ENCODE results near the gene SNX9. TPM values are rescaled to one million over a fixed set of nuclear protein-coding genes. Genes with fewer than 3 reads are reported as not detected.

SNX9 gene
- total RNA-seq, 1 experiment from 2014 or later: 24.8 TPM

DNA sequence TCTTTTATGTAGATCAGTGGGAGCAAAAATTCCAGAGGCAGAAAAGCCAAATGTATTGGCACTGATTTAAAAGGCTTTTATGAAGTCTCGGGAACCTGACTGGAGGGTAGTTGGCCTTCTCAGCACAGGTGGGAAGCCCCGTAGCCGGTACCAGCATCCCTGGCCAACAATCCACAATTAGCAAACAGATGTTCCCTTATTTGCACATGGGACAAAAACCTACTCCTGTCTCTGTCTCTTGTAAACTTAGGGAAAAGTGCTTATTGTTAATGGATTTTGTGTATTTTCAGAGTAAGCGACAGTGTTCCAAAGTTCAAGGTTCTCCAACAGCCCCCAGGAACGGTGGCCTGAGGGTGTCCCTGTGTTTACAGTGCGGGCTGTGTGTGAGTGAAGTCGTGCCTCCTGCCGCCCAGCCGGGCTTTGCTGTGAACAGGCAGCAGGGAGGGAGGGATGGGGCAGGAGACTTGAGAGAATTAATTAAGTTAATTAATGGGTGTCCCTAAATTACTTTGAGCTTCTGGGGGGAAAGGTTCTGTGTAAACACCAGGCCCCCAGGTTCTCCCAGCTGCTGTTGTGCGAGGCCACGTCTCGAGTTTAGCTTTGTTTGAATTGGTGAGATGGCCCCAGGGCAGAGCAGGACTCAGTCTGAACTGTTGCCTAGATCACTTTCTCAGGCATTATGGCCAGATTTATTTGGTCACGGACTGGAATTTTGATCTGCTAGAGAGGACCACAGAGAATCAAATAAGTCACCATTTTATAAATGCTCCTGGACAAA is 162.5 kb downstream of the SNX9 start:
- intact Hi-C loops (cut with micrococcal nuclease; ENCODE audit: unreplicated experiment): loop anchor here (5.0 kb wide), 1 partner anchor 82 kb away; no protein-coding TSS in a partner anchor
- no peaks in the 10 kb centered on the region for H3K27me3 ChIP-seq (replicated peaks; ENCODE audit: insufficient read depth, low read depth, low read length, poor library complexity)

GRCh38 chr6:157987788-157988699 is 165.0 kb downstream of the SNX9 start:
- Histone ChIP-seq H3K27ac (ENCODE audit: low read depth, low read length, poor library complexity, severe bottlenecking) (peak overlapping the region; percentile 37), H3K4me1 (ENCODE audit: insufficient read depth, low read length, poor library complexity, severe bottlenecking) (peaks cover 26% of the 10 kb centered on the region), H3K27me3 (replicated peaks; ENCODE audit: insufficient read depth, low read depth, low read length, poor library complexity) (no peaks in the 10 kb centered on the region), H3K36me3 (ENCODE audit: insufficient read depth, low read length, poor library complexity, severe bottlenecking) (no peaks in the 10 kb centered on the region), H3K9me3 (ENCODE audit: low read depth, low read length, poor library complexity, severe bottlenecking) (no peaks in the 10 kb centered on the region), H3K4me3 (ENCODE audit: low read depth, low read length, poor library complexity, severe bottlenecking) (no peak overlapping the region)
- no peak for DNase-seq (ENCODE audit: low spot score)
- no TSS peak for BruUV-seq (replicated peaks)
- POLR2A ChIA-PET (ENCODE audit: low non-redundant PET): no interaction called here
- TF ChIP-seq EZH2 (IDR thresholded peaks at IDR 0.05; ENCODE audit: borderline replicate concordance, low read depth, low read length, poor library complexity, severe bottlenecking): no peak
- TF ChIP-seq, protein P1, sequence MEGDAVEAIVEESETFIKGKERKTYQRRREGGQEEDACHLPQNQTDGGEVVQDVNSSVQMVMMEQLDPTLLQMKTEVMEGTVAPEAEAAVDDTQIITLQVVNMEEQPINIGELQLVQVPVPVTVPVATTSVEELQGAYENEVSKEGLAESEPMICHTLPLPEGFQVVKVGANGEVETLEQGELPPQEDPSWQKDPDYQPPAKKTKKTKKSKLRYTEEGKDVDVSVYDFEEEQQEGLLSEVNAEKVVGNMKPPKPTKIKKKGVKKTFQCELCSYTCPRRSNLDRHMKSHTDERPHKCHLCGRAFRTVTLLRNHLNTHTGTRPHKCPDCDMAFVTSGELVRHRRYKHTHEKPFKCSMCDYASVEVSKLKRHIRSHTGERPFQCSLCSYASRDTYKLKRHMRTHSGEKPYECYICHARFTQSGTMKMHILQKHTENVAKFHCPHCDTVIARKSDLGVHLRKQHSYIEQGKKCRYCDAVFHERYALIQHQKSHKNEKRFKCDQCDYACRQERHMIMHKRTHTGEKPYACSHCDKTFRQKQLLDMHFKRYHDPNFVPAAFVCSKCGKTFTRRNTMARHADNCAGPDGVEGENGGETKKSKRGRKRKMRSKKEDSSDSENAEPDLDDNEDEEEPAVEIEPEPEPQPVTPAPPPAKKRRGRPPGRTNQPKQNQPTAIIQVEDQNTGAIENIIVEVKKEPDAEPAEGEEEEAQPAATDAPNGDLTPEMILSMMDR (conservative IDR thresholded peaks at IDR 0.05; ENCODE audit: low read depth, low read length): no peak
- CTCF ChIA-PET: no interaction called here
- intact Hi-C loops (cut with micrococcal nuclease; ENCODE audit: unreplicated experiment): loop anchor here (5.0 kb wide), 1 partner anchor 79 kb away; no protein-coding TSS in a partner anchor

More for the DNA sequence above, 162.5 kb downstream of the SNX9 start:
- no peak overlapping the region for H3K4me3 ChIP-seq (ENCODE audit: low read depth, low read length, poor library complexity, severe bottlenecking)
- CTCF ChIA-PET: no interaction called here
- H3K36me3 ChIP-seq (ENCODE audit: insufficient read depth, low read length, poor library complexity, severe bottlenecking): no peaks in the 10 kb centered on the region
- H3K4me1 ChIP-seq (ENCODE audit: insufficient read depth, low read length, poor library complexity, severe bottlenecking): peaks cover 29% of the 10 kb centered on the region
- POLR2A ChIA-PET (ENCODE audit: low non-redundant PET): no interaction called here
- TF ChIP-seq, protein P1 (conservative IDR thresholded peaks at IDR 0.05; ENCODE audit: low read depth, low read length): no peak
- no peak for TF ChIP-seq EZH2 (IDR thresholded peaks at IDR 0.05; ENCODE audit: borderline replicate concordance, low read depth, low read length, poor library complexity, severe bottlenecking)
- no peak for DNase-seq (ENCODE audit: low spot score)
- no peaks in the 10 kb centered on the region for H3K9me3 ChIP-seq (ENCODE audit: low read depth, low read length, poor library complexity, severe bottlenecking)
- no TSS peak for BruUV-seq (replicated peaks)
- no peak overlapping the region for H3K27ac ChIP-seq (ENCODE audit: low read depth, low read length, poor library complexity, severe bottlenecking)

DNA sequence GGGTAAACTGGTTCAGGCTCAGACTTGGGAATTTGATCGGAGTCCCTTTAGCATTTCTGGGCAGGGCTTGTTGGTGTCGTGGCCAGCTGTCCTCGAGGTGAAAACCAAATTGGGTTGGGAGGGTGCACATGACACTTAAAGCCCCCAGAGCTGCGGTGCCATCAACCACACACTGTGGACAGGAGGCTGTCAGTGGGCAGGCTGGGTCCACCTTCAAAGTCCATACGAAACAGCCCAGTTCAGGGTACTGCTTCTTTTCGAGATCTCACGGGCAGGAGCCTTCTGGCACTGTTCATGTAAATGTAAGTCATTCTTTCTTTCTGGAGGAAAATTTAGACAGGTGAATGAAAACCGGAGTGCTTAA is 165.6 kb downstream of the SNX9 start:
- no peaks in the 10 kb centered on the region for H3K36me3 ChIP-seq (ENCODE audit: insufficient read depth, low read length, poor library complexity, severe bottlenecking)
- peaks cover 22% of the 10 kb centered on the region for H3K4me1 ChIP-seq (ENCODE audit: insufficient read depth, low read length, poor library complexity, severe bottlenecking)
- no TSS peak for BruUV-seq (replicated peaks)
- DNase-seq (ENCODE audit: low spot score): no peak
- peak overlapping the region; percentile 37 for H3K27ac ChIP-seq (ENCODE audit: low read depth, low read length, poor library complexity, severe bottlenecking)
- H3K4me3 ChIP-seq (ENCODE audit: low read depth, low read length, poor library complexity, severe bottlenecking): no peak overlapping the region
- no peak for TF ChIP-seq EZH2 (IDR thresholded peaks at IDR 0.05; ENCODE audit: borderline replicate concordance, low read depth, low read length, poor library complexity, severe bottlenecking)
- TF ChIP-seq, protein P1 (conservative IDR thresholded peaks at IDR 0.05; ENCODE audit: low read depth, low read length): no peak
- ChIA-PET POLR2A (ENCODE audit: low non-redundant PET) (no interaction called here), CTCF (no interaction called here)
- no peaks in the 10 kb centered on the region for H3K9me3 ChIP-seq (ENCODE audit: low read depth, low read length, poor library complexity, severe bottlenecking)
- intact Hi-C loops (cut with micrococcal nuclease; ENCODE audit: unreplicated experiment): loop anchor here (5.0 kb wide), 1 partner anchor 79 kb away; no protein-coding TSS in a partner anchor
- H3K27me3 ChIP-seq (replicated peaks; ENCODE audit: insufficient read depth, low read depth, low read length, poor library complexity): no peaks in the 10 kb centered on the region
